K562 (cell line): ENCODE results near the gene SRI.

ENCODE experiments used
- FOSL1 ChIP-seq: fragments of 200-800 bp; sonication (Bioruptor generic); conservative IDR thresholded peaks from 2 replicates; pipeline ENCODE4 v1.6.1; 2016; ENCODE audit warnings: missing genetic modification characterization, missing compliant biosample characterization
- HMG20A ChIP-seq: fragments of 450-650 bp; formaldehyde crosslinking; conservative IDR thresholded peaks from 2 replicates; pipeline ENCODE4 v1.4.0; 2020; ENCODE audit warnings: mild to moderate bottlenecking, mixed read lengths
- JUNB ChIP-seq: fragments of 450-650 bp; formaldehyde crosslinking; conservative IDR thresholded peaks from 2 replicates; pipeline ENCODE4 v1.4.0; 2020; ENCODE audit warnings: mild to moderate bottlenecking
- SIX5 ChIP-seq, 2 experiments: IDR thresholded peaks; 2 replicates each; pipeline ENCODE4 v1.6.1; 2011; ENCODE audit warnings: low read length in 2 of 2, borderline replicate concordance in 1 of 2, low read depth in 1 of 2, mild to moderate bottlenecking in 1 of 2, moderate library complexity in 1 of 2; ENCODE audit not compliant: insufficient read depth in 1 of 2
- STAT5B ChIP-seq: fragments of 250-450 bp; sonication (Bioruptor Pico); IDR thresholded peaks from 2 replicates; pipeline ENCODE4 v1.8.0; 2021; ENCODE audit warnings: mild to moderate bottlenecking, inconsistent platforms
- TEAD4 ChIP-seq, 2 experiments: sonication (generic) in 1 of 2; formaldehyde crosslinking in 1 of 2; IDR thresholded peaks; 2 replicates each; pipeline versions ENCODE4 v1.6.1 to v1.8.0; 2012 to 2022; ENCODE audit warnings: borderline replicate concordance in 1 of 2, inconsistent platforms in 1 of 2, low read length in 1 of 2, mild to moderate bottlenecking in 1 of 2, missing genetic modification reagents in 1 of 2
- ZNF274 ChIP-seq: IDR thresholded peaks from 2 replicates; pipeline ENCODE4 v1.6.1; 2011; ENCODE audit warnings: low read depth, mild to moderate bottlenecking, low read length, moderate library complexity, borderline replicate concordance
- TF ChIP-seq, protein P1 (sequence below): fragments of 250-450 bp; sonication (Bioruptor Pico); IDR thresholded peaks from 2 replicates; pipeline ENCODE4 v1.5.0; 2021; ENCODE audit warnings: mild to moderate bottlenecking, moderate library complexity
- TF ChIP-seq, protein P2 (sequence below): fragments of 250-450 bp; sonication (Bioruptor Pico); IDR thresholded peaks from 2 replicates; pipeline ENCODE4 v1.5.0; 2021

DNA sequence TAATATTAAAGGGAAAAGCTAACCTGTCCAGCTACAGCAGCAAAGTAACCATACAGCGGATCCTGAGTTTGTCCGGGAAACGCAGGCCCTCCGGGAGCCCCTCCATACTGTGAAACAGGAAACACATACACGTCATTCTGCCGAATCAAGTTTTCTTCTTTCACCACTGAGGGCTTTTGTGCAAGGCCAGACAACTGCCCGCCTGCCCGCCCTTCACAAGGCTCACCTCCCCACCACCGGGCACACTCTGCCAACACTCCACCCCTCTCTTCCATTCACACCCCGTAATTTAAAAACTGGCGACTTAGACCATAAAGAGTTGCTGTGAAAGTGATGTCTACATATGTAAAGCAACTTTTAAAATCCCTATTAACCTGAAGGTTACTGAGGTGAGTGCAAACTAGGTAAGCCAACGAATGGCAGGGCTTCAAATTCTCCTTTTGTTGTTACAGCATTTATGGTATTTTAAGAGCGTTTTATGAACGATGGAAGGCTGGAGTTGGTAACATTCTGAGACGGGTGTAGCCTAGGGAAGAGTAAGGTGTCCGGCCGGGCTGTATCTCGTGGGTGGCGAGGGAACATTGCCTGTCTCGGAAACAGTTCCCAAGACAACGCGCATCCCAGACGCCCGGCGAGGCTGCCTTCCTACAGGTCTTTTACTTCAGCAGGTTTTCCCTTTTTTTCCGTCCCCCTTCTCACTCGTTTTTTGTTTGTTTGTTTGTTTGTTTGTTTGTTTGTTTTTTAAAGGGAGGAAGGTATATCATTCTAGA, 817 bp downstream of the SRI start:
- TF ChIP-seq SIX5 (IDR thresholded peaks at IDR 0.05; ENCODE audit: borderline replicate concordance in 1 of 2, insufficient read depth in 1 of 2, low read depth in 1 of 2, low read length in 2 of 2) (no peak), STAT5B (no peak), ZNF274 (no peak), JUNB (CRISPR knock-in tag) (no peak), HMG20A (CRISPR knock-in tag) (no peak), FOSL1 (tag) (no peak), TEAD4 (IDR thresholded peaks at IDR 0.05; ENCODE audit: low read length) (no peak), TEAD4 (CRISPR knock-in tag; IDR thresholded peaks at IDR 0.05; ENCODE audit: borderline replicate concordance) (no peak)
- TF ChIP-seq, protein P1, sequence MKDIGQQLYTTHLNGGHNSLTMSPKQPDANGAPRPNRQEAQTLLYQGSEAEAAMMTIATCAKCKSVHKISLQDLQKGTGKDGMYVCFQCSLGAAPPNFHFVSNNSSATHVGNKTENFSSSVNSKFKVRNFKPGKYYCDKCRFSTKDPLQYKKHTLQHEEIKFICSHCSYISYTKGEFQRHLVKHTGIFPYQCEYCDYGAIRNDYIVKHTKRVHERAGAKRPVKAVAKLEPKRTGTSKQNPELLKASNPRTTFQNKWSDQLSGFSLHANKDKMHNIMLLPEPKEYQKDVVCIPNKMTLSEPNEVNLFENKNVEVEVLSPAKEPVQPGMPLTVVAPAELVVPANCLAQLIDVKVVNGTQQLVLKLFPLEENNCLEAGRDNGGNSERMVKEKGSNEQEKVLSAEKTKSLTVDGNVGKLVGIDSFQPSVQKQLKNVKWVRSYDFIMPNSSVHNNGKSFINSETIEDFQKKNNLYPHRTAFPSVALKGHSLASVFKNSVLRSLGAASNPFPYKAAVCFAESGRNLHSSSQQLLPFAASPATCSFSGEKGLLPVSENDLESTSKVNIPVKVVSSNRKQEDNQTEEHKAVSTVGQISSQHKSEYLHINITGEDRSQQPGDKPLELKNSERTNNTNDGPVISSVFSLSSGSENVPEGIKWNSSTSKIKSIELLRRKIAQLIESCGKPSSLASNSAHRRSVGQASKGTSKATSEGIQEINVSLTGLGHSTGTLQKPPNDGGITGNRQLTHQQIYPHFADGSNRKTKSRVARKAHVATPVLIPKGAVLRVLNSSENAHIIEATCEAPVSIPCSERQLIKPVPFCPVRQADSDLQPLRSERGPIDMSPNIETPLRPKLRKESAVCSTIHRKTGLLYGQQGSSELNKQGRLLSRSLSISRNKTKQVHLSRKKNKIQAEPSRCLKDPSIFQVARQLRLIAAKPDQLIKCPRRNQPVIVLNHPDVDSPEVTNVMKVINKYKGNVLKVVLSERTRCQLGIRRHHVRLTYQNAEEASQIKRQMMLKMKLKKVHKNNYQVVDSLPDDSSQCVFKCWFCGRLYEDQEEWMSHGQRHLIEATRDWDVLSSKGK (CRISPR knock-in tag), result no peak
- TF ChIP-seq, protein P2, sequence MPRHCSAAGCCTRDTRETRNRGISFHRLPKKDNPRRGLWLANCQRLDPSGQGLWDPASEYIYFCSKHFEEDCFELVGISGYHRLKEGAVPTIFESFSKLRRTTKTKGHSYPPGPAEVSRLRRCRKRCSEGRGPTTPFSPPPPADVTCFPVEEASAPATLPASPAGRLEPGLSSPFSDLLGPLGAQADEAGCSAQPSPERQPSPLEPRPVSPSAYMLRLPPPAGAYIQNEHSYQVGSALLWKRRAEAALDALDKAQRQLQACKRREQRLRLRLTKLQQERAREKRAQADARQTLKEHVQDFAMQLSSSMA (CRISPR knock-in tag), result no peak
